ENCODE results near the gene VWA2. TPM values are rescaled to one million over a fixed set of nuclear protein-coding genes. Genes with fewer than 3 reads are reported as not detected.

The VWA2 gene
- total and polyA plus RNA-seq, 10 of the 15 experiments (the other 5 are each of a cell fraction or from before 2014, with no cell fraction given) = 0.03 TPM; not detected in 9

GRCh38 chr10:114290038-114290437 lies 51.0 kb downstream of the VWA2 start (continued):
- TF ChIP-seq ZNF592 (IDR thresholded peaks at IDR 0.05) (no peak), LARP7 (IDR thresholded peaks at IDR 0.05) (no peak)

GRCh38 chr10:114291076-114291475 lies 52.0 kb downstream of the VWA2 start:
- H4K20me1 ChIP-seq (ENCODE audit: control insufficient read depth, insufficient read depth) = no peaks in the 10 kb centered on the region
- BruUV-seq (replicated peaks) = no TSS peak
- DNase-seq (ENCODE audit: low read depth, low spot score) = no peak
- ATAC-seq = no peak
- H3K9me3 ChIP-seq (replicated peaks; ENCODE audit: control insufficient read depth, insufficient read depth, low read length) = peaks cover 6% of the 10 kb centered on the region; the same call in 1 of the 3 replicates
- H3K4me1 ChIP-seq (ENCODE audit: control insufficient read depth, insufficient read depth, low read length) = no peaks in the 10 kb centered on the region
- H2AFZ ChIP-seq (ENCODE audit: control insufficient read depth, low read depth, low read length) = no peak overlapping the region
- in situ Hi-C loops (cut with MboI) (no loop called here), intact Hi-C loops (cut with micrococcal nuclease; ENCODE audit: unreplicated experiment) (no loop called here)
- CTCF ChIA-PET = interaction anchor here (1.2 kb wide), 1 partner anchor 13 kb away, joined by 4 read pairs; no protein-coding TSS in a partner anchor
- H3K79me2 ChIP-seq (ENCODE audit: control insufficient read depth, insufficient read depth, low read length) = no peaks in the 10 kb centered on the region
- SMC1A ChIA-PET (ENCODE audit: uncharacterized antibody, unreplicated experiment) = interaction anchor here (0.8 kb wide), 1 partner anchor 138 kb away, joined by 3 read pairs; no protein-coding TSS in a partner anchor
- no peaks in the 10 kb centered on the region for H3K36me3 ChIP-seq (ENCODE audit: control insufficient read depth in 2 of 2, insufficient read depth in 2 of 2, low read length in 1 of 2)
- no peak overlapping the region for H3K4me2 ChIP-seq (ENCODE audit: control insufficient read depth, insufficient read depth)
- no peaks in the 10 kb centered on the region for H3K27me3 ChIP-seq (replicated peaks in 1 of 2; ENCODE audit: control insufficient read depth in 2 of 2, insufficient read depth in 2 of 2, low read length in 1 of 2)
- H3K27ac ChIP-seq (ENCODE audit: control insufficient read depth, insufficient read depth) = no peak overlapping the region
- RAD21 ChIA-PET (ENCODE audit: unreplicated experiment) = no interaction called here
- POLR2A ChIA-PET = no interaction called here
- no peak overlapping the region for H3K4me3 ChIP-seq
- H3K9ac ChIP-seq (ENCODE audit: control insufficient read depth, insufficient read depth, low read length) = no peak overlapping the region
- FAIRE-seq = no peak
- WGBS (ENCODE audit: insufficient coverage, insufficient replicate concordance, low lambda C conversion rate, missing lambda C conversion rate) = 33% methylated on average over 5 of the region's 7 CpGs
- no peak for TF ChIP-seq TARDBP (IDR thresholded peaks at IDR 0.05; ENCODE audit: borderline replicate concordance)
- no peak for TF ChIP-seq STAT1 (conservative IDR thresholded peaks at IDR 0.05)
- no peak for TF ChIP-seq HDAC2 (IDR thresholded peaks at IDR 0.05)
- TF ChIP-seq CREB1 (IDR thresholded peaks at IDR 0.05; ENCODE audit: low read depth) = no peak
- TF ChIP-seq SREBF1 (IDR thresholded peaks at IDR 0.05; ENCODE audit: low read length) = no peak
- TF ChIP-seq ELK1 (IDR thresholded peaks at IDR 0.05; ENCODE audit: low read depth, low read length) = no peak
- TF ChIP-seq REST (IDR thresholded peaks at IDR 0.05; ENCODE audit: low read depth, low read length) = no peak
- TF ChIP-seq RUNX3 (IDR thresholded peaks at IDR 0.05; ENCODE audit: low read length) = no peak
- TF ChIP-seq SMAD1 (IDR thresholded peaks at IDR 0.05; ENCODE audit: low read depth, partially characterized antibody) = no peak
- TF ChIP-seq SIX5 (IDR thresholded peaks at IDR 0.05; ENCODE audit: low read depth, low read length, severe bottlenecking) = no peak
- TF ChIP-seq BCL11A (IDR thresholded peaks at IDR 0.05; ENCODE audit: low read depth, low read length) = no peak
- no peak for TF ChIP-seq MTA2 (IDR thresholded peaks at IDR 0.05; ENCODE audit: low read depth)
- TF ChIP-seq RAD51 (IDR thresholded peaks at IDR 0.05) = no peak
- TF ChIP-seq YBX1 (IDR thresholded peaks at IDR 0.05) = no peak
- TF ChIP-seq POLR2AphosphoS5 (IDR thresholded peaks at IDR 0.05; ENCODE audit: low read length) = no peak
- TF ChIP-seq TCF7 (IDR thresholded peaks at IDR 0.05; ENCODE audit: borderline replicate concordance) = no peak
